ENCODE data around the gene GBA3. TPM values are rescaled to one million over a fixed set of nuclear protein-coding genes. Genes with fewer than 3 reads are reported as not detected.

The GBA3 gene
- total RNA-seq, 3 donors from 2014 or later (not counting 1 experiment from before 2014, with no cell fraction given): not detected

DNA sequence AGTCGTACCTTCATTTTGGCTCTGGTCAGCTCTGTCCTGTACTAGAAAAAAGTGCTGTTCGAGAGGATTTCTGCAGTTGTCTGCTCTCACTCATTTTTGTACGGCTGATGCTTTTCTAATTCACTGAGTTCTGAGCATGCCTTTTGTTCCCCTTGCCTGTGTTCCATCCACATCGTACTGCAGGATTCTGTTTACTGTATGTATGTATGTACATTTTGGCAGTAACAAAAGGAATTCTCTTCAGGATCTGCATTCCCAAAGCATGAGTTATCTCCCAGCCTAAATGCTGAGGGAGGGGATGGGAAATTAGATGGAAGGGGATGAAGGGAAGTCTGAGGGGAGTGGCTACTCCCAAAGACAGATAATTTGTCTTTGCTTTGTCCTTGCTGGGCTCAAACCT lies 87.6 kb downstream of the GBA3 start:
- 92% methylated on average over 4 of the region's 4 CpGs for WGBS (ENCODE audit: insufficient coverage)

GRCh38 chr4:22780797-22781196 lies 88.1 kb downstream of the GBA3 start:
- ATAC-seq: no peak

More for the DNA sequence above, 87.6 kb downstream of the GBA3 start:
- intact Hi-C loops (cut with micrococcal nuclease): no loop called here
- Mint-ChIP-seq H3K9me3 (peaks cover 0 to 2% of the 10 kb centered on the region in 2 donors), H3K27me3 (ENCODE audit: low read depth in 2 of 2) (no peaks in the 10 kb centered on the region), H3K4me3 (no peak overlapping the region), H3K36me3 (no peaks in the 10 kb centered on the region), H3K27ac (no peak overlapping the region), H3K4me1 (no peaks in the 10 kb centered on the region)
- Histone ChIP-seq H3K4me1 (ENCODE audit: control insufficient read depth, insufficient read depth, low read length) (no peaks in the 10 kb centered on the region), H3K36me3 (ENCODE audit: control insufficient read depth, insufficient read depth, low read length) (no peaks in the 10 kb centered on the region), H3K27me3 (ENCODE audit: control insufficient read depth, insufficient read depth, low read length) (no peaks in the 10 kb centered on the region), H3K4me3 (ENCODE audit: low read length) (no peak overlapping the region), H3K27ac (ENCODE audit: low read length) (no peak overlapping the region), H3K9me3 (ENCODE audit: control insufficient read depth, insufficient read depth, low read length) (peaks cover 4% of the 10 kb centered on the region)
- TF ChIP-seq, protein P1, sequence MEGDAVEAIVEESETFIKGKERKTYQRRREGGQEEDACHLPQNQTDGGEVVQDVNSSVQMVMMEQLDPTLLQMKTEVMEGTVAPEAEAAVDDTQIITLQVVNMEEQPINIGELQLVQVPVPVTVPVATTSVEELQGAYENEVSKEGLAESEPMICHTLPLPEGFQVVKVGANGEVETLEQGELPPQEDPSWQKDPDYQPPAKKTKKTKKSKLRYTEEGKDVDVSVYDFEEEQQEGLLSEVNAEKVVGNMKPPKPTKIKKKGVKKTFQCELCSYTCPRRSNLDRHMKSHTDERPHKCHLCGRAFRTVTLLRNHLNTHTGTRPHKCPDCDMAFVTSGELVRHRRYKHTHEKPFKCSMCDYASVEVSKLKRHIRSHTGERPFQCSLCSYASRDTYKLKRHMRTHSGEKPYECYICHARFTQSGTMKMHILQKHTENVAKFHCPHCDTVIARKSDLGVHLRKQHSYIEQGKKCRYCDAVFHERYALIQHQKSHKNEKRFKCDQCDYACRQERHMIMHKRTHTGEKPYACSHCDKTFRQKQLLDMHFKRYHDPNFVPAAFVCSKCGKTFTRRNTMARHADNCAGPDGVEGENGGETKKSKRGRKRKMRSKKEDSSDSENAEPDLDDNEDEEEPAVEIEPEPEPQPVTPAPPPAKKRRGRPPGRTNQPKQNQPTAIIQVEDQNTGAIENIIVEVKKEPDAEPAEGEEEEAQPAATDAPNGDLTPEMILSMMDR (IDR thresholded peaks at IDR 0.05): no peak
- no peak for ATAC-seq
- DNase-seq: no peak

DNA sequence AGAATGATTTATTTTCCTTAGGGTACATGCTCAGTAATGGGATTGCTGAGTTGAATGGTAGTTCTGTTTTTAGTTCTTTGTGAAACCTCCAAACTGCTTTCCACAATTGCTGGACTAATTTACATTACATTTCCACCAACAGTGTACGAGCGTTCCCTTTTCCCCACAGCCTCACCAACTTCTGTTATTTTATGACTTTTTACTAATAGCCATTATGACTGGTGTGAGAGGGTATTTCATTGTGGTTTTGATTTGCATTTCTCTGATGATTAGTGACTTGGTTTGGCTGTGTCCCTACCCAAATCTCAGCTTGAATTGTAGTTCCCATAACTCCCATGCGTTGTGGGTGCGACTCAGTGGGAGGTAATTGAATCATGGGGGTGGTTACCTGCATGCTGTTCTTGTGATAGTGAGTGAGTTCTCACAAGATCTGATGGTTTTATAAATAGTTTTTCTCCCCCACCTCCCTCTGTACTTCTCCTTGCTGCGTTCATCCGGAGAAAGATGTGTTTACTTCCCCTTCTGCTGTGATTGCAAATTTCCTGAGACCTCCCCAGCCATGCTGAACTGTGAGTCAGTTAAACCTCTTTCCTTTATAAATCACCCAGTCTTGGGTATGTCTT lies 95.1 kb downstream of the GBA3 start:
- intact Hi-C loops (cut with micrococcal nuclease): no loop called here
- peaks cover 2 to 3% of the 10 kb centered on the region in 2 donors for H3K9me3 Mint-ChIP-seq
- no peak for DNase-seq
- no peaks in the 10 kb centered on the region for H3K27me3 ChIP-seq (ENCODE audit: control insufficient read depth, insufficient read depth, low read length)
- H3K36me3 ChIP-seq (ENCODE audit: control insufficient read depth, insufficient read depth, low read length): no peaks in the 10 kb centered on the region
- no peak overlapping the region for H3K4me3 Mint-ChIP-seq
- no peak overlapping the region for H3K27ac Mint-ChIP-seq
- no peak overlapping the region for H3K27ac ChIP-seq (ENCODE audit: low read length)
- no peaks in the 10 kb centered on the region for H3K4me1 Mint-ChIP-seq
- no peaks in the 10 kb centered on the region for H3K4me1 ChIP-seq (ENCODE audit: control insufficient read depth, insufficient read depth, low read length)
- H3K27me3 Mint-ChIP-seq (ENCODE audit: low read depth in 2 of 2): no peaks in the 10 kb centered on the region
- 16% methylated on average over 6 of the region's 6 CpGs for WGBS (ENCODE audit: insufficient coverage)
- no peak overlapping the region for H3K4me3 ChIP-seq (ENCODE audit: low read length)
- ATAC-seq: no peak
- TF ChIP-seq, protein P1 (IDR thresholded peaks at IDR 0.05): no peak
- H3K36me3 Mint-ChIP-seq: no peaks in the 10 kb centered on the region
- no peaks in the 10 kb centered on the region for H3K9me3 ChIP-seq (ENCODE audit: control insufficient read depth, insufficient read depth, low read length)

More at GRCh38 chr4:22780797-22781196, 88.1 kb downstream of the GBA3 start:
- Histone ChIP-seq H3K36me3 (ENCODE audit: control insufficient read depth, insufficient read depth, low read length) (no peaks in the 10 kb centered on the region), H3K9me3 (ENCODE audit: control insufficient read depth, insufficient read depth, low read length) (peaks cover 4% of the 10 kb centered on the region), H3K27me3 (ENCODE audit: control insufficient read depth, insufficient read depth, low read length) (no peaks in the 10 kb centered on the region), H3K4me1 (ENCODE audit: control insufficient read depth, insufficient read depth, low read length) (no peaks in the 10 kb centered on the region), H3K27ac (ENCODE audit: low read length) (no peak overlapping the region), H3K4me3 (ENCODE audit: low read length) (no peak overlapping the region)
- Mint-ChIP-seq H3K4me3 (no peak overlapping the region), H3K9me3 (peaks cover 0 to 2% of the 10 kb centered on the region in 2 donors), H3K27ac (no peak overlapping the region), H3K27me3 (ENCODE audit: low read depth in 2 of 2) (no peaks in the 10 kb centered on the region), H3K36me3 (no peaks in the 10 kb centered on the region), H3K4me1 (no peaks in the 10 kb centered on the region)
- TF ChIP-seq, protein P1 (IDR thresholded peaks at IDR 0.05): no peak
- DNase-seq: no peak
- intact Hi-C loops (cut with micrococcal nuclease): no loop called here
- 90% methylated on average over 3 of the region's 3 CpGs for WGBS (ENCODE audit: insufficient coverage)

- Mint-ChIP-seq H3K27ac (no peak overlapping the region), H3K27me3 (ENCODE audit: low read depth in 2 of 2) (no peaks in the 10 kb centered on the region), H3K4me1 (no peaks in the 10 kb centered on the region), H3K36me3 (no peaks in the 10 kb centered on the region), H3K9me3 (peaks cover 0 to 3% of the 10 kb centered on the region in 2 donors), H3K4me3 (no peak overlapping the region)
- H3K36me3 ChIP-seq (ENCODE audit: control insufficient read depth, insufficient read depth, low read length): no peaks in the 10 kb centered on the region
- DNase-seq (no peak), ATAC-seq (no peak)
- TF ChIP-seq, protein P1 (IDR thresholded peaks at IDR 0.05): no peak
- H3K9me3 ChIP-seq (ENCODE audit: control insufficient read depth, insufficient read depth, low read length): no peaks in the 10 kb centered on the region
- no peaks in the 10 kb centered on the region for H3K27me3 ChIP-seq (ENCODE audit: control insufficient read depth, insufficient read depth, low read length)
- no peaks in the 10 kb centered on the region for H3K4me1 ChIP-seq (ENCODE audit: control insufficient read depth, insufficient read depth, low read length)
- intact Hi-C loops (cut with micrococcal nuclease): no loop called here
- 81% methylated on average over 2 of the region's 2 CpGs for WGBS (ENCODE audit: insufficient coverage)
- no peak overlapping the region for H3K27ac ChIP-seq (ENCODE audit: low read length)
- H3K4me3 ChIP-seq (ENCODE audit: low read length): no peak overlapping the region
Observed at GRCh38 chr4:22790631-22791030, 97.9 kb downstream of the GBA3 start.

Measured in natural killer cell (primary cell).